Naive thymus-derived CD4-positive, alpha-beta T cell (primary cell): ENCODE measurements around the gene ANKS6. TPM values are rescaled to one million over a fixed set of nuclear protein-coding genes. Genes with fewer than 3 reads are reported as not detected.

Experiments
- ATAC-seq: fragments of 150-1000 bp; cut with Tn5 transposase; 2 replicates; pipeline ENCODE4 v1.10.0; 2021; ENCODE audit warnings: mild to moderate bottlenecking, moderate library complexity
- CTCF ChIA-PET: fragments of 350-600 bp; sonication (Branson Sonifier 250); formaldehyde crosslinking; loops from one replicate; lab custom pipeline; 2021; ENCODE audit warnings: antibody characterized with exemption; lab: Charles Lee
- POLR2A ChIA-PET: fragments of 350-600 bp; sonication (Branson Sonifier 250); formaldehyde crosslinking; loops from one replicate; lab custom pipeline; 2021; ENCODE audit warnings: antibody characterized with exemption, inconsistent platforms; lab: Charles Lee
- DNase-seq, 9 donors: peaks; one replicate each; pipeline versions ENCODE4 v3.0.0 to v3.0.0-alpha.2; 2020 to 2022; ENCODE audit warnings: mixed read lengths in 1 of 9
- H3K27ac ChIP-seq: one replicate; pipeline ENCODE4 v1.7.0; 2013; ENCODE audit warnings: mild to moderate bottlenecking, low read depth, low read length, moderate library complexity
- H3K27me3 ChIP-seq, 2 donors: one replicate each; pipeline ENCODE4 v1.7.0; 2013; ENCODE audit warnings: low read length in 2 of 2, mild to moderate bottlenecking in 2 of 2, moderate library complexity in 2 of 2; ENCODE audit not compliant: control insufficient read depth in 2 of 2, insufficient read depth in 2 of 2
- H3K36me3 ChIP-seq, 3 experiments: 1 replicate in 2 of 3; 2 replicates in 1 of 3; pipeline ENCODE4 v1.7.0; 2013; ENCODE audit warnings: low read length in 3 of 3, mild to moderate bottlenecking in 3 of 3, moderate library complexity in 1 of 3; ENCODE audit not compliant: insufficient read depth in 3 of 3, control insufficient read depth in 2 of 3
- H3K4me1 ChIP-seq, 2 donors: one replicate each; pipeline ENCODE4 v1.7.0; 2013; ENCODE audit warnings: low read length in 2 of 2, mild to moderate bottlenecking in 2 of 2, moderate library complexity in 1 of 2; ENCODE audit not compliant: control insufficient read depth in 2 of 2, insufficient read depth in 2 of 2
- H3K4me3 ChIP-seq: 2 replicates; pipeline ENCODE4 v1.7.0; 2013; ENCODE audit warnings: mild to moderate bottlenecking, low read length
- H3K9me3 ChIP-seq, 3 experiments: 1 replicate in 2 of 3; 2 replicates in 1 of 3; pipeline ENCODE4 v1.7.0; 2013; ENCODE audit warnings: low read length in 3 of 3; ENCODE audit not compliant: control insufficient read depth in 2 of 3
- H3K27ac Mint-ChIP-seq, 9 donors: one replicate each; pipeline ENCODE4 v1.8.0; 2020 to 2022; ENCODE audit warnings: mixed read lengths in 9 of 9, mild to moderate bottlenecking in 8 of 9, moderate library complexity in 5 of 9, inconsistent platforms in 2 of 9
- H3K27me3 Mint-ChIP-seq, 5 donors: one replicate each; pipeline ENCODE4 v1.8.0; 2021 to 2022; ENCODE audit warnings: mixed read lengths in 5 of 5, mild to moderate bottlenecking in 1 of 5
- H3K36me3 Mint-ChIP-seq, 5 donors: one replicate each; pipeline ENCODE4 v1.8.0; 2020 to 2022; ENCODE audit warnings: mixed read lengths in 5 of 5, mild to moderate bottlenecking in 3 of 5, inconsistent platforms in 1 of 5
- H3K4me1 Mint-ChIP-seq, 7 donors: one replicate each; pipeline ENCODE4 v1.8.0; 2020 to 2022; ENCODE audit warnings: mixed read lengths in 7 of 7, mild to moderate bottlenecking in 3 of 7, inconsistent platforms in 1 of 7
- H3K4me3 Mint-ChIP-seq, 10 donors: one replicate each; pipeline ENCODE4 v1.8.0; 2020 to 2022; ENCODE audit warnings: mild to moderate bottlenecking in 10 of 10, mixed read lengths in 10 of 10, moderate library complexity in 6 of 10, inconsistent platforms in 2 of 10
- H3K9me3 Mint-ChIP-seq, 11 donors: one replicate each; pipeline ENCODE4 v1.8.0; 2020 to 2022; ENCODE audit warnings: mixed read lengths in 11 of 11, mild to moderate bottlenecking in 4 of 11, inconsistent platforms in 1 of 11, moderate library complexity in 1 of 11
- intact Hi-C, 2 donors: fragments of 100-400 bp; cut with micrococcal nuclease; formaldehyde crosslinking; loops; one replicate each; pipeline ENCODE4 v1.15.1; 2023
- polyA plus RNA-seq, 2 donors: library from polyadenylated mRNA; unstranded; fragments of 300-500 nt; fragmentation: Illumina TruSeq; gene quantifications; one replicate each; pipeline ENCODE4 v1.2.3, GENCODE V29; 2021
- total RNA-seq, 6 experiments: library from RNA in 5 of 6; stranded (reverse) in 5 of 6; gene quantifications; 1 replicate in 5 of 6; 2 replicates in 1 of 6; pipeline ENCODE4 v1.2.3 and lab custom pipeline; 2021 to 2026

Gene ANKS6
- total and polyA plus RNA-seq, 7 experiments from 2014 or later = 5.0 to 18.4 (median 12.2) TPM

DNA sequence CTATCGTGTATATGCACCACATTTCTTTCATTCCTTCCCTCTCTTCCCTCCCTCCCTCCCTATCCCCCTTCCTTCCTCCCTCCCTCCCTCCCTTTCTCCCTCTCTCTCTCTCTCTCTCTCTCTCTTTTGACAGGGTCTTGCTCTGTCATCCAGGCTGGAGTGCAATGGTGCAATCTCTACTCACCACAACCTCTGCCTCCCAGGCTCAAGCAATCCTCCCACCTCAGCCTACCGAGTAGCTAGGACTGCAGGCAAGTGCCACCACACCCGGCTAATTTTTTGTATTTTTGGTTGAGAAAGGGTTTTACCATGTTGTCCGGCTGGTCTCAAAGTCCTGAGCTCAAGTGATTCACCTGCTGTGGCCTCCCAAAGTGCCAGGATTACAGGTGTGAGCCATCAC is 1.1 kb upstream of the ANKS6 start:
- H3K27me3 ChIP-seq = no peaks in the 10 kb centered on the region
- peak overlapping the region in 7 of 9 donors; percentile 28 to 89 (median 81) for H3K27ac Mint-ChIP-seq
- peaks cover 18 to 29% (median 24%) of the 10 kb centered on the region in 7 donors for H3K4me1 Mint-ChIP-seq
- H3K27ac ChIP-seq = no peak overlapping the region
- ChIA-PET CTCF (interaction anchor here (0.6 to 1.3 kb wide), 2 partner anchors 11 to 546 kb away, joined by 3 read pairs; no protein-coding TSS in a partner anchor), POLR2A (interaction anchor here (1.2 to 2.4 kb wide), 2 partner anchors 9 to 542 kb away, joined by 4 to 8 read pairs; partner anchors contain the start of genes GALNT12 and TBC1D2)
- intact Hi-C loops = loop anchor here (2.0 to 10.0 kb wide), 7 partner anchors 260 to 1165 kb away; partner anchors contain the start of genes ANP32B (in 1 of the 2), NCBP1 (in 1 of the 2), TBC1D2 (in 1 of the 2) and TRMO (in 1 of the 2)
- H3K27me3 Mint-ChIP-seq = peaks cover 0 to 29% (median 0%) of the 10 kb centered on the region in 5 donors
- no peak for ATAC-seq
- H3K36me3 ChIP-seq = no peaks in the 10 kb centered on the region
- H3K4me3 ChIP-seq = no peak overlapping the region
- peaks cover 0 to 9% (median 0%) of the 10 kb centered on the region in 5 donors for H3K36me3 Mint-ChIP-seq
- H3K4me3 Mint-ChIP-seq = peak overlapping the region; percentile 47 to 94 (median 90)
- no peaks in the 10 kb centered on the region for H3K9me3 ChIP-seq
- peaks cover 6 to 10% of the 10 kb centered on the region in 2 donors for H3K4me1 ChIP-seq
- peaks cover 0 to 14% (median 5%) of the 10 kb centered on the region in 11 donors for H3K9me3 Mint-ChIP-seq
- DNase-seq = no peak

DNA sequence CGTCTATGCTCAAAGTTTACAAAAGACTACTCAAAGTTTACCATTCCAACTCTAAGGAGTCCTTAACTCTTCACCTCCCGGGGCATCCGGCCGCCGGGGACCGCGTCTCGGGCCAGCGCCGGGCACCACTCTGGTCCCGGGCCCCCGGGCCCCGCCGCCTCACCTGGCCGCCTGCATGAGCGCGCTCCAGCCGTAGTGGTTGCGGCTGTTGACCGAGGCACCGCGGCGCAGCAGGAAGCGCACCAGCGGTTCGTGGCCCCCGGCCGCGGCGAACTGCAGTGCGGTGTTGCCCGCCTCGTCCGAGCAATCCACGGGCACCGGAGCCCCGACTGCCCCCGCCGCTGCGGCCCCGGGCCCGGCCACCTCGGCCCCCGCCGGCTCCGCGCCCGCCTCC is 388 bp downstream of the ANKS6 start:
- Mint-ChIP-seq H3K36me3 (peaks cover 0 to 9% (median 0%) of the 10 kb centered on the region in 5 donors), H3K27me3 (peaks cover 0 to 23% (median 0%) of the 10 kb centered on the region in 5 donors), H3K9me3 (peaks cover 0 to 14% (median 5%) of the 10 kb centered on the region in 11 donors), H3K27ac (peak overlapping the region in 8 of 9 donors; percentile 3 to 83 (median 66)), H3K4me1 (peaks cover 21 to 39% (median 32%) of the 10 kb centered on the region in 7 donors), H3K4me3 (peak overlapping the region; percentile 7 to 94 (median 74))
- ChIA-PET POLR2A (interaction anchor here (2.4 kb wide), 1 partner anchor 10 kb away, joined by 8 read pairs; the partner anchor contains the start of gene GALNT12), CTCF (no interaction called here)
- intact Hi-C loops = loop anchor here (1.0 to 10.0 kb wide), 10 partner anchors 10 to 1164 kb away; partner anchors contain the start of genes ANP32B (in 1 of the 2), NCBP1 (in 1 of the 2), TBC1D2 (in 1 of the 2) and TRMO (in 1 of the 2)
- DNase-seq (peak in 6 of 9 donors; percentile 19 to 27 (median 22)), ATAC-seq (peak; percentile 11)
- no peaks in the 10 kb centered on the region for H3K36me3 ChIP-seq
- H3K4me3 ChIP-seq = peak overlapping the region; percentile 54
- H3K27ac ChIP-seq = peak overlapping the region; percentile 39
- no peaks in the 10 kb centered on the region for H3K9me3 ChIP-seq
- H3K27me3 ChIP-seq = no peaks in the 10 kb centered on the region
- H3K4me1 ChIP-seq = peaks cover 6 to 16% of the 10 kb centered on the region in 2 donors

DNA sequence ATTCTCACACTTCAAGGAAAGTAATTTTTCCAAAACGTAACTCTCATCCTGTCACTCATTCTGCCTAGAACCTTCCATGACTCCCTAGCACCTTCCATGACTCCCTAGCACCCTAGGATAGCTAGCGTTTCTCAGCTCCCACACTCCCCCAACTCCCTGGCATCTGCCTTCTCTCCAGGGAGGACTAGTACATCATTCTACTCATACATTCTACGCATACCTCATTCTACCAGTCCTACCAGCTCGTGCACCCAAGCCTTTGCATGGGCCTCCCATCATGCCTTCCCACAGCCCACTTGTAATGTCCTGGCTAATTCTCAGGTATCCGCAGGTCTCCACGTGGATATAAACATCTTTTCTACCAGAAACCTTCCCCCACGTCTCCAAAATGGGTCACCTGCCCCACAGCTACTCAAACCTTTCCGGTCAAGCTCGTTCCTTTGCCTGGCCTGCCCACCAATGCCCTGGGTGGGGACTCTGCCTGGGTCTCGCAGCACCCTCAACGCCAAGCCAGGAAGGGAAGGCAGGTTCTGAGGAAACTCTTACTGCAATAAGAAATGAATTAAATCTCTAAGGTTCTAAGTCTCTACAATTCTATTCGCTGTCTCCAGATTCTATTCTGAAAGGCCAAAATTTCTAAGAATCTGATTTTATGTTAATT is 930 bp downstream of the ANKS6 start:
- H3K27ac Mint-ChIP-seq = peak overlapping the region; percentile 0 to 83 (median 60)
- H3K27me3 Mint-ChIP-seq = peaks cover 0 to 23% (median 0%) of the 10 kb centered on the region in 5 donors
- H3K36me3 Mint-ChIP-seq = peaks cover 0 to 9% (median 0%) of the 10 kb centered on the region in 5 donors
- H3K4me1 ChIP-seq = peaks cover 6 to 16% of the 10 kb centered on the region in 2 donors
- H3K4me1 Mint-ChIP-seq = peaks cover 21 to 40% (median 35%) of the 10 kb centered on the region in 7 donors
- peak overlapping the region; percentile 54 for H3K4me3 ChIP-seq
- ChIA-PET CTCF (no interaction called here), POLR2A (interaction anchor here (1.0 kb wide), 1 partner anchor 12 kb away, joined by 4 read pairs; the partner anchor contains the start of gene GALNT12)
- no peaks in the 10 kb centered on the region for H3K36me3 ChIP-seq
- ATAC-seq = no peak
- H3K27me3 ChIP-seq = no peaks in the 10 kb centered on the region
- no peaks in the 10 kb centered on the region for H3K9me3 ChIP-seq
- H3K4me3 Mint-ChIP-seq = peak overlapping the region; percentile 7 to 94 (median 74)
- peak overlapping the region; percentile 39 for H3K27ac ChIP-seq
- no peak for DNase-seq
- H3K9me3 Mint-ChIP-seq = peaks cover 0 to 14% (median 5%) of the 10 kb centered on the region in 11 donors
- intact Hi-C loops = loop anchor here (5.0 to 10.0 kb wide), 6 partner anchors 262 to 1163 kb away; partner anchors contain the start of genes ANP32B (in 1 of the 2), NCBP1 (in 1 of the 2), TBC1D2 (in 1 of the 2) and TRMO (in 1 of the 2)

DNA sequence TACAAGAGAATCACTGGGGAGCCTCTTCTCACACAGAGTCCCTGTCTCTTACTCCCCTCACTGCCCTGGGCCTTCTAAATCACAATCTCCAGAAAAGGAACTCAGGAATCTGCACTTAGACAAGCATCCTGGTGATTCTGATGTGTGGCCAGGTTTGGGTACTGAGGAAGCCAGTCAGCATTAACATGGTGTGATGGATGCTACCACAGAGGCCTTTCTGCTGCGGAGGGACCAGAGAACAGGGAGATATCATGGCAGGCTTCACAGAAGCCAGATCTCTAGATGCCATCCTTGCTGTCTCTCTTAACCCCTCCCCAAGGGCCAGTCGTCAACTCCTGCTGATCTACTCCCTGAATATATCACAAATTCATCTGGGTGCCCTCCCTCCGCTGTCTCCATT is 1.6 kb downstream of the ANKS6 start:
- DNase-seq (no peak), ATAC-seq (no peak)
- intact Hi-C loops = loop anchor here (5.0 to 10.0 kb wide), 8 partner anchors 262 to 1163 kb away; partner anchors contain the start of genes ANP32B (in 1 of the 2), NCBP1 (in 1 of the 2), TBC1D2 (in 1 of the 2) and TRMO (in 1 of the 2)
- H3K27ac Mint-ChIP-seq = peak overlapping the region in 5 of 9 donors; percentile 3 to 71 (median 42)
- ChIA-PET CTCF (no interaction called here), POLR2A (interaction anchor here (1.0 kb wide), 1 partner anchor 12 kb away, joined by 4 read pairs; the partner anchor contains the start of gene GALNT12)
- H3K4me3 Mint-ChIP-seq = peak overlapping the region in 9 of 10 donors; percentile 7 to 94 (median 78)
- no peaks in the 10 kb centered on the region for H3K27me3 ChIP-seq
- H3K9me3 ChIP-seq = no peaks in the 10 kb centered on the region
- no peak overlapping the region for H3K4me3 ChIP-seq
- peaks cover 0 to 9% (median 0%) of the 10 kb centered on the region in 5 donors for H3K36me3 Mint-ChIP-seq
- peaks cover 0 to 20% (median 0%) of the 10 kb centered on the region in 5 donors for H3K27me3 Mint-ChIP-seq
- H3K9me3 Mint-ChIP-seq = peaks cover 0 to 14% (median 5%) of the 10 kb centered on the region in 11 donors
- peaks cover 6 to 16% of the 10 kb centered on the region in 2 donors for H3K4me1 ChIP-seq
- H3K4me1 Mint-ChIP-seq = peaks cover 21 to 40% (median 35%) of the 10 kb centered on the region in 7 donors
- H3K36me3 ChIP-seq = peaks cover 0 to 4% (median 0%) of the 10 kb centered on the region in 3 experiments
- H3K27ac ChIP-seq = no peak overlapping the region

DNA sequence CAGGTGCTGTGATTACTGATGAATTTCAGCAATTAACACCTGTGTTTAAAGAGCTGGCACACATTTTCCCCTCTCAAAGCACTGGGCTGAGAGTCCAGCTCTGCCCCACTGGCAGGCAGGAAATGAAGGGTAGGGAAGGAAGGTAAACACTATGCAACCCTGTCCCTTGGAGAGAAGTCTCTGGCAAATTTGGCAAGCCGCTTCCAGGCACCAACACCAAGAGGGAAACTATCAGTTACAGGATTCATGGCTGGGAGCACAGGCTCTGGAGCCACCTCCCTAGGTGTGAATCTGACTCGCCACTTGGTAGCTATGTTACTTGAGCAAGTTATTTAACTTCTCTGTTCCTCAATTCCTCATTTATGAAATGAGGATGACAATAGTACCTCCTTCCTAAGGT is 3.3 kb downstream of the ANKS6 start:
- H3K4me1 ChIP-seq = peaks cover 6 to 16% of the 10 kb centered on the region in 2 donors
- intact Hi-C loops = loop anchor here (5.0 to 10.0 kb wide), 5 partner anchors 538 to 1081 kb away; partner anchors contain the start of genes TBC1D2 (in 1 of the 2) and TRMO (in 1 of the 2)
- H3K27ac Mint-ChIP-seq = no peak overlapping the region
- peaks cover 22 to 40% (median 35%) of the 10 kb centered on the region in 7 donors for H3K4me1 Mint-ChIP-seq
- H3K36me3 ChIP-seq = peaks cover 0 to 19% (median 0%) of the 10 kb centered on the region in 3 experiments
- ATAC-seq (no peak), DNase-seq (no peak)
- CTCF ChIA-PET = interaction anchor here (0.6 to 2.2 kb wide), 4 partner anchors 9 to 36 kb away, joined by 3 to 7 read pairs (median 4); no protein-coding TSS in a partner anchor
- no peak overlapping the region for H3K4me3 ChIP-seq
- H3K27me3 Mint-ChIP-seq = peaks cover 0 to 17% (median 0%) of the 10 kb centered on the region in 5 donors
- no peaks in the 10 kb centered on the region for H3K27me3 ChIP-seq
- H3K9me3 ChIP-seq = no peaks in the 10 kb centered on the region
- peaks cover 0 to 2% (median 0%) of the 10 kb centered on the region in 11 donors for H3K9me3 Mint-ChIP-seq
- H3K36me3 Mint-ChIP-seq = peaks cover 0 to 9% (median 2%) of the 10 kb centered on the region in 5 donors
- POLR2A ChIA-PET = interaction anchor here (0.6 to 1.4 kb wide), 2 partner anchors 14 to 375 kb away, joined by 3 read pairs; no protein-coding TSS in a partner anchor
- no peak overlapping the region for H3K27ac ChIP-seq
- H3K4me3 Mint-ChIP-seq = no peak overlapping the region
